Mesendoderm (in vitro differentiated cells): ENCODE results near the gene SLC44A1.
"Not testable (repeated sequence)": the region's sequence is repeated elsewhere in the genome, so short reads cannot be mapped to it uniquely, and the experiment has no call there.

ENCODE experiments used
- DNase-seq: peaks from one replicate; pipeline ENCODE4 v3.0.0; 2013
- H2AK5ac ChIP-seq: 2 replicates; pipeline ENCODE4 v1.6.1; 2013; ENCODE audit warnings: low read length, inconsistent platforms
- H2BK120ac ChIP-seq: 2 replicates; pipeline ENCODE4 v1.6.1; 2013; ENCODE audit warnings: low read depth, mild to moderate bottlenecking, low read length, moderate library complexity, mixed read lengths
- H2BK15ac ChIP-seq: replicated peaks from 2 replicates; pipeline ENCODE4 v1.6.1; 2013; ENCODE audit warnings: low read depth, mild to moderate bottlenecking, moderate library complexity
- H2BK5ac ChIP-seq: 2 replicates; pipeline ENCODE4 v1.6.1; 2013; ENCODE audit warnings: low read length, inconsistent platforms
- H3K18ac ChIP-seq: 2 replicates; pipeline ENCODE4 v1.6.1; 2013; ENCODE audit warnings: mild to moderate bottlenecking, low read length, mixed read lengths
- H3K23ac ChIP-seq: one replicate; pipeline ENCODE4 v1.6.1; 2013; ENCODE audit warnings: low read length
- H3K27ac ChIP-seq: 2 replicates; pipeline ENCODE4 v1.5.1; 2013; ENCODE audit warnings: low read depth, mild to moderate bottlenecking, inconsistent platforms, low read length, moderate library complexity
- H3K27me3 ChIP-seq: 2 replicates; pipeline ENCODE4 v1.6.1; 2013; ENCODE audit warnings: low read length, control low read depth, mild to moderate bottlenecking, inconsistent platforms; ENCODE audit not compliant: insufficient read depth, poor library complexity
- H3K36me3 ChIP-seq: 2 replicates; pipeline ENCODE4 v1.6.1; 2013; ENCODE audit warnings: low read length, inconsistent platforms; ENCODE audit not compliant: control insufficient read depth, insufficient read depth
- H3K4ac ChIP-seq: one replicate; pipeline ENCODE4 v1.6.1; 2013; ENCODE audit warnings: low read depth, mild to moderate bottlenecking, low read length, moderate library complexity
- H3K4me1 ChIP-seq: 2 replicates; pipeline ENCODE4 v1.6.1; 2013; ENCODE audit warnings: low read depth, low read length, inconsistent platforms; ENCODE audit not compliant: control insufficient read depth
- H3K4me2 ChIP-seq: 2 replicates; pipeline ENCODE4 v1.6.1; 2013; ENCODE audit warnings: low read length
- H3K4me3 ChIP-seq: 2 replicates; pipeline ENCODE4 v1.5.1; 2013; ENCODE audit warnings: mild to moderate bottlenecking, low read length
- H3K56ac ChIP-seq: one replicate; pipeline ENCODE4 v1.6.1; 2013; ENCODE audit warnings: low read length
- H3K79me1 ChIP-seq: 2 replicates; pipeline ENCODE4 v1.6.1; 2013; ENCODE audit warnings: low read length, inconsistent platforms
- H3K79me2 ChIP-seq: 2 replicates; pipeline ENCODE4 v1.6.1; 2013; ENCODE audit warnings: mild to moderate bottlenecking, low read length; ENCODE audit not compliant: control insufficient read depth, insufficient read depth
- H3K9ac ChIP-seq: 2 replicates; pipeline ENCODE4 v1.6.1; 2013; ENCODE audit warnings: low read length, inconsistent platforms
- H4K5ac ChIP-seq: one replicate; pipeline ENCODE4 v1.6.1; 2013; ENCODE audit warnings: low read length
- H4K8ac ChIP-seq: one replicate; pipeline ENCODE4 v1.6.1; 2013; ENCODE audit warnings: low read depth, mild to moderate bottlenecking, control low read depth, low read length, moderate library complexity
- WGBS: extraction: QIAGEN DNeasy Blood & Tissue Kit; methylation state at CpG from one replicate; pipeline ENCODE4 v1.1.7; 2013; ENCODE audit warnings: low lambda C conversion rate, missing lambda C conversion rate; ENCODE audit not compliant: insufficient coverage; ENCODE audit errors: extremely low coverage; 5-methylcytosine and 5-hydroxymethylcytosine counted together

Gene SLC44A1

DNA sequence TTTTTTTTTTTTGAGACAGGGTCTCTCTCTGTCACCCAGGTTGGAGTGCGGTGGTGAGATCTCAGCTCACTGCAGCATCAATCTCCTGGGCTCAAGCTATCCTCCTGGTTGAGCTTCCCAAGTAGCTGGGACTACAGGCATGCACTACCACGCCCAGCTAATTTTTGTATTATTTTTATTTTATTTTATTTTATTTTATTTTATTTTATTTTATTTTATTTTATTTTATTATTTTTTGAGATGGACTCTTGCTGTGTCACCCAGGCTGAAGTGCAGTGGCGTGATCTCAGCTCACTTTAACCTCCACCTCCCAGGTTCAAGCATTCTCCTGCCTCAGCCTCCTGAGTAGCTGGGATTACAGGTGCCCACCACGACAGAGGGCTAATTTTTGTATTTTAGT, 12.1 kb downstream of the SLC44A1 start:
- not testable (repeated sequence) for H3K4me3 ChIP-seq, H2AK5ac ChIP-seq, H2BK15ac ChIP-seq, H4K5ac ChIP-seq, H3K4me1 ChIP-seq, H2BK5ac ChIP-seq, H3K4me2 ChIP-seq, H2BK120ac ChIP-seq, DNase-seq, H3K56ac ChIP-seq, H3K4ac ChIP-seq, H3K27ac ChIP-seq, H3K23ac ChIP-seq, H3K36me3 ChIP-seq, H3K18ac ChIP-seq, H3K27me3 ChIP-seq, H4K8ac ChIP-seq, H3K9ac ChIP-seq
- peaks cover 44% of the 10 kb centered on the region for H3K79me2 ChIP-seq
- no CpG with 5 or more reads among the region's 4 CpGs for WGBS
- H3K79me1 ChIP-seq, result peaks cover 22% of the 10 kb centered on the region

- H3K36me3 ChIP-seq, result no peaks in the 10 kb centered on the region
- no peak overlapping the region for H2AK5ac ChIP-seq
- H3K9ac ChIP-seq, result no peak overlapping the region
- no peak overlapping the region for H4K8ac ChIP-seq
- no peak overlapping the region for H3K4me2 ChIP-seq
- H3K18ac ChIP-seq, result no peak overlapping the region
- no peaks in the 10 kb centered on the region for H3K27me3 ChIP-seq
- no peak overlapping the region for H3K4ac ChIP-seq
- peaks cover 17% of the 10 kb centered on the region for H3K79me1 ChIP-seq
- no peak overlapping the region for H3K23ac ChIP-seq
- H3K4me3 ChIP-seq, result no peak overlapping the region
- H2BK15ac ChIP-seq, result no peak overlapping the region
- DNase-seq, result no peak
- H2BK120ac ChIP-seq, result no peak overlapping the region
- no CpG with 5 or more reads among the region's 2 CpGs for WGBS
- no peak overlapping the region for H2BK5ac ChIP-seq
- peaks cover 2% of the 10 kb centered on the region for H3K4me1 ChIP-seq
- no peak overlapping the region for H3K27ac ChIP-seq
- H3K79me2 ChIP-seq, result peaks cover 37% of the 10 kb centered on the region
- no peak overlapping the region for H3K56ac ChIP-seq
- H4K5ac ChIP-seq, result no peak overlapping the region
Observed at GRCh38 chr9:105257809-105258208, 13.4 kb downstream of the SLC44A1 start.

- peaks cover 2% of the 10 kb centered on the region for H3K4me1 ChIP-seq
- no peak overlapping the region for H2AK5ac ChIP-seq
- DNase-seq, result no peak
- no peak overlapping the region for H3K4me3 ChIP-seq
- H3K56ac ChIP-seq, result no peak overlapping the region
- no peaks in the 10 kb centered on the region for H3K36me3 ChIP-seq
- no peak overlapping the region for H4K8ac ChIP-seq
- no peak overlapping the region for H3K27ac ChIP-seq
- no peak overlapping the region for H3K9ac ChIP-seq
- no peak overlapping the region for H2BK120ac ChIP-seq
- H2BK5ac ChIP-seq, result no peak overlapping the region
- no peak overlapping the region for H3K4ac ChIP-seq
- no peak overlapping the region for H4K5ac ChIP-seq
- H2BK15ac ChIP-seq, result no peak overlapping the region
- no peaks in the 10 kb centered on the region for H3K27me3 ChIP-seq
- peaks cover 17% of the 10 kb centered on the region for H3K79me1 ChIP-seq
- no peak overlapping the region for H3K23ac ChIP-seq
- no peak overlapping the region for H3K4me2 ChIP-seq
- no peak overlapping the region for H3K18ac ChIP-seq
- H3K79me2 ChIP-seq, result peaks cover 40% of the 10 kb centered on the region
- no CpG with 5 or more reads among the region's 3 CpGs for WGBS
Observed at GRCh38 chr9:105258225-105258737, 13.8 kb downstream of the SLC44A1 start.

DNA sequence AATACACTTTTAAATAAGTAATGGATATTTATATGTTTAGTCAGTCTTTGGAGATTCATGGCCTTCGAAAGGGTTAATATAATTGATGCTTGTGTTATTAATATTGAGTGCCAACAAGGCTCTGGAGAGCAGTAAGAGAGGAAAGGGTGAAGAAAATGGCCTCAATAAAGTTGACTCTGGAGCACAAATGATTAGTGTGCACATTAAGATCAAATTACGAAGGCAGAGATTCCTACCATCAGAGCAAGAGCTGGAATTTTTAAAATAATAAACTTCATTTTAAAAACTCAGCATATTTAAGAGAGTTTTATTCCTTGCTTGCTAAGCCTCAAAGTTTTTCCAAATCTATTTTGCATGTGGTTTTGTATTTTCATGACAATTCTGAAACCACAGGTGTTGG, 14.8 kb downstream of the SLC44A1 start:
- no peak overlapping the region for H2BK5ac ChIP-seq
- H3K23ac ChIP-seq, result no peak overlapping the region
- peaks cover 38% of the 10 kb centered on the region for H3K79me2 ChIP-seq
- no peak overlapping the region for H3K4me2 ChIP-seq
- no peak overlapping the region for H3K27ac ChIP-seq
- H4K8ac ChIP-seq, result no peak overlapping the region
- WGBS, result no CpG with 5 or more reads among the region's 2 CpGs
- H3K4ac ChIP-seq, result no peak overlapping the region
- DNase-seq, result no peak
- H2BK120ac ChIP-seq, result no peak overlapping the region
- H3K79me1 ChIP-seq, result peaks cover 14% of the 10 kb centered on the region
- H3K36me3 ChIP-seq, result no peaks in the 10 kb centered on the region
- no peak overlapping the region for H2AK5ac ChIP-seq
- H2BK15ac ChIP-seq, result no peak overlapping the region
- no peak overlapping the region for H3K4me3 ChIP-seq
- H3K9ac ChIP-seq, result no peak overlapping the region
- no peak overlapping the region for H3K56ac ChIP-seq
- H3K27me3 ChIP-seq, result no peaks in the 10 kb centered on the region
- no peak overlapping the region for H3K18ac ChIP-seq
- peaks cover 2% of the 10 kb centered on the region for H3K4me1 ChIP-seq
- no peak overlapping the region for H4K5ac ChIP-seq

- H3K4me2 ChIP-seq, result no peak overlapping the region
- no peak overlapping the region for H3K56ac ChIP-seq
- no peak overlapping the region for H3K27ac ChIP-seq
- H2BK5ac ChIP-seq, result no peak overlapping the region
- H3K27me3 ChIP-seq, result no peaks in the 10 kb centered on the region
- no peak overlapping the region for H3K23ac ChIP-seq
- no peak overlapping the region for H3K18ac ChIP-seq
- no peak overlapping the region for H2BK15ac ChIP-seq
- H4K8ac ChIP-seq, result no peak overlapping the region
- peaks cover 2% of the 10 kb centered on the region for H3K4me1 ChIP-seq
- H4K5ac ChIP-seq, result no peak overlapping the region
- no peak overlapping the region for H3K9ac ChIP-seq
- peaks cover 36% of the 10 kb centered on the region for H3K79me2 ChIP-seq
- no peak for DNase-seq
- H2AK5ac ChIP-seq, result no peak overlapping the region
- no peak overlapping the region for H3K4me3 ChIP-seq
- peaks cover 10% of the 10 kb centered on the region for H3K79me1 ChIP-seq
- no peak overlapping the region for H2BK120ac ChIP-seq
- H3K4ac ChIP-seq, result no peak overlapping the region
- H3K36me3 ChIP-seq, result no peaks in the 10 kb centered on the region
Observed at GRCh38 chr9:105259731-105260612, 15.5 kb downstream of the SLC44A1 start.
